Upper lobe of left lung (tissue), 4 donors: ENCODE measurements around the gene NCBP2L.

ENCODE experiments used
- CTCF ChIP-seq, 6 experiments: fragments of 450-650 bp in 4 of 6; fragments of 200-600 bp in 2 of 6; sonication (generic) in 2 of 6; IDR thresholded peaks; one replicate each; pipeline ENCODE4 v1.5.1; 2016 to 2019; ENCODE audit warnings: antibody characterized with exemption in 6 of 6
- EP300 ChIP-seq, 4 donors: sonication (generic); formaldehyde crosslinking; IDR thresholded peaks; one replicate each; pipeline ENCODE4 v1.5.1; 2017; ENCODE audit warnings: antibody characterized with exemption in 4 of 4, control low read depth in 2 of 4
- POLR2A ChIP-seq, 4 donors: fragments of 450-650 bp; IDR thresholded peaks; one replicate each; pipeline ENCODE4 v1.5.1; 2016 to 2017; ENCODE audit warnings: antibody characterized with exemption in 4 of 4, mild to moderate bottlenecking in 2 of 4

GRCh38 chrX:107750263-107750662, 27.3 kb upstream of the NCBP2L start:
- TF ChIP-seq CTCF (IDR thresholded peaks at IDR 0.05) = no peak
- no peak for TF ChIP-seq POLR2A (IDR thresholded peaks at IDR 0.05)
- no peak for TF ChIP-seq EP300 (IDR thresholded peaks at IDR 0.05)
